Measurements from ENCODE around the gene DNAJC5.
"Not testable (repeated sequence)": the region's sequence is repeated elsewhere in the genome, so short reads cannot be mapped to it uniquely, and the experiment has no call there.

The DNAJC5 gene

GRCh38 chr20:63868264-63868663, 26.7 kb upstream of the DNAJC5 start:
- no peaks in the 10 kb centered on the region for H3F3A ChIP-seq (ENCODE audit: low read depth)
- H3K9me3 ChIP-seq (ENCODE audit: insufficient read depth, low read depth, low read length) = no peaks in the 10 kb centered on the region
- H3K27me3 ChIP-seq (ENCODE audit: insufficient read depth, low read length, poor library complexity, severe bottlenecking) = no peaks in the 10 kb centered on the region
- H3K79me2 ChIP-seq (ENCODE audit: insufficient read depth, low read length) = peaks cover 51% of the 10 kb centered on the region
- H3K36me3 ChIP-seq (ENCODE audit: insufficient read depth, low read length) = peaks cover 19% of the 10 kb centered on the region; the same call in 1 of the 2 replicates
- peaks cover 24% of the 10 kb centered on the region for H3K4me1 ChIP-seq (ENCODE audit: insufficient read depth, low read length, poor library complexity, severe bottlenecking)
- H3K4me2 ChIP-seq (ENCODE audit: low read depth, low read length, poor library complexity, severe bottlenecking) = peak overlapping the region; percentile 35
- TF ChIP-seq EZH2phosphoT487 (IDR thresholded peaks at IDR 0.05; ENCODE audit: borderline replicate concordance) (no peak), CTCF (conservative IDR thresholded peaks at IDR 0.05; ENCODE audit: low read length) (no peak)
- H3K9ac ChIP-seq (ENCODE audit: low read depth, low read length, poor library complexity, severe bottlenecking) = peak overlapping the region; percentile 30
- H3K9me2 ChIP-seq (replicated peaks; ENCODE audit: low read depth, low read length) = no peaks in the 10 kb centered on the region
- H2AFZ ChIP-seq (ENCODE audit: low read length) = no peak overlapping the region
- peaks cover 5% of the 10 kb centered on the region for H4K20me1 ChIP-seq (ENCODE audit: insufficient read depth, low read length, poor library complexity, severe bottlenecking)
- H3K4me3 ChIP-seq (ENCODE audit: low read length, poor library complexity, severe bottlenecking) = no peak overlapping the region

GRCh38 chr20:63873477-63873971, 21.4 kb upstream of the DNAJC5 start:
- TF ChIP-seq EZH2phosphoT487 (IDR thresholded peaks at IDR 0.05; ENCODE audit: borderline replicate concordance) (no peak), CTCF (conservative IDR thresholded peaks at IDR 0.05; ENCODE audit: low read length) (no peak)
- no peaks in the 10 kb centered on the region for H3K9me3 ChIP-seq (ENCODE audit: insufficient read depth, low read depth, low read length)
- peaks cover 16% of the 10 kb centered on the region; the same call in 1 of the 2 replicates for H3K79me2 ChIP-seq (ENCODE audit: insufficient read depth, low read length)
- H3K4me3 ChIP-seq (ENCODE audit: low read length, poor library complexity, severe bottlenecking) = no peak overlapping the region
- peak overlapping the region; percentile 13 for H3K4me2 ChIP-seq (ENCODE audit: low read depth, low read length, poor library complexity, severe bottlenecking)
- no peak overlapping the region for H3K9ac ChIP-seq (ENCODE audit: low read depth, low read length, poor library complexity, severe bottlenecking)
- peaks cover 45% of the 10 kb centered on the region; the same call in 1 of the 2 replicates for H3K36me3 ChIP-seq (ENCODE audit: insufficient read depth, low read length)
- no peaks in the 10 kb centered on the region for H3K9me2 ChIP-seq (replicated peaks; ENCODE audit: low read depth, low read length)
- no peaks in the 10 kb centered on the region for H3K27me3 ChIP-seq (ENCODE audit: insufficient read depth, low read length, poor library complexity, severe bottlenecking)
- H3F3A ChIP-seq (ENCODE audit: low read depth) = no peaks in the 10 kb centered on the region
- no peak overlapping the region for H2AFZ ChIP-seq (ENCODE audit: low read length)
- no peaks in the 10 kb centered on the region for H4K20me1 ChIP-seq (ENCODE audit: insufficient read depth, low read length, poor library complexity, severe bottlenecking)
- H3K4me1 ChIP-seq (ENCODE audit: insufficient read depth, low read length, poor library complexity, severe bottlenecking) = peaks cover 7% of the 10 kb centered on the region

DNA sequence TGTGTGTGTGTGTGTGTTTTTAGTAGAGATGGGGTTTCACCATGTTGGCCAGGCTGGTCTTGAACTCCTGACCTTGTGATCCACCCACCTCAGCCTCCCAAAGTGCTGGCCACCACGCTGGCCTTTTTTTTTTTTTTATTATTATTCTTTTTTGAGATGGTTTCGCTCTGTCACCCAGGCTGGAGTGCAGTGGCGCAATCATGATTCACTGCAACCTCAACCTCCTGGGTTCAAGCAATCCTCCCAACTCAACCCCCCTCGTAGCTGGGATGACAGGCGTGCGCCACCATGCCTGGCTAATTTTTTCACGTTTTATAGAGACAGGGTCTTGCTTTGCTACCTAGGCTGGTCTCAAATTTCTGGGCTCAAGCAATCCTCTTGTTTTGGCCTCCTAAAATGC, 20.7 kb upstream of the DNAJC5 start:
- not testable (repeated sequence) for H2AFZ ChIP-seq (ENCODE audit: low read length); H3K4me1 ChIP-seq (ENCODE audit: insufficient read depth, low read length, poor library complexity, severe bottlenecking); H3K9me3 ChIP-seq (ENCODE audit: insufficient read depth, low read depth, low read length); H3K27me3 ChIP-seq (ENCODE audit: insufficient read depth, low read length, poor library complexity, severe bottlenecking); H3K9me2 ChIP-seq (replicated peaks; ENCODE audit: low read depth, low read length); H3F3A ChIP-seq (ENCODE audit: low read depth); H3K4me3 ChIP-seq (ENCODE audit: low read length, poor library complexity, severe bottlenecking); H3K4me2 ChIP-seq (ENCODE audit: low read depth, low read length, poor library complexity, severe bottlenecking); H4K20me1 ChIP-seq (ENCODE audit: insufficient read depth, low read length, poor library complexity, severe bottlenecking); H3K9ac ChIP-seq (ENCODE audit: low read depth, low read length, poor library complexity, severe bottlenecking)
- H3K36me3 ChIP-seq (ENCODE audit: insufficient read depth, low read length) = peaks cover 41% of the 10 kb centered on the region; the same call in 1 of the 2 replicates
- peaks cover 15% of the 10 kb centered on the region; the same call in 1 of the 2 replicates for H3K79me2 ChIP-seq (ENCODE audit: insufficient read depth, low read length)

DNA sequence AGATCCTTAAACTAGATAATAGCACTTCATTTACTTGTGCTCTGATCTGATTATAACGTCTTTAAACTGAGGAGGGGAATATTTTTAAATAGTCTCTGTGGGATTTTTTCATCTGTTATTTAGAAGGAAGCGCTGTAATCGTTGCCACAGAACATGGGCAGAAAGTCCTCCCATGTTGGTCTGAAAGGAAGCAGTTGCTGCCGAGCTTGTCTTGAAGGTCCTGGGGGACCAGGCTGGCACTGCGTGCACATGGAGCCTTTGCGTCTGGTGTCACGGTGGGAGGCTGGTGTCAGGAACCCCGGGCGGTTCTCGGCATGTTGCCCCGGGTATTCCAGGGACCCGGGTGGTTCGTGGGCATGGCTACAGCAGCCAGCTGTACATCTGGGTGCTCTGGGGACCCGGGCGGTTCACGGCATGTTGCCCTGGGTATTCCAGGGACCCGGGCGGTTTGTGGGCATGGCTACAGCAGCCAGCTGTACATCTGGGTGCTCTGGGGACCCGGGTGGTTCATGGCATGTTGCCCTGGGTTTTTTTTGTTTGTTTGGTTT, 18.4 kb upstream of the DNAJC5 start:
- no peaks in the 10 kb centered on the region for H3K9me2 ChIP-seq (replicated peaks; ENCODE audit: low read depth, low read length)
- peaks cover 31% of the 10 kb centered on the region; the same call in 1 of the 2 replicates for H3K36me3 ChIP-seq (ENCODE audit: insufficient read depth, low read length)
- peaks cover 7% of the 10 kb centered on the region for H3K4me1 ChIP-seq (ENCODE audit: insufficient read depth, low read length, poor library complexity, severe bottlenecking)
- H3K9ac ChIP-seq (ENCODE audit: low read depth, low read length, poor library complexity, severe bottlenecking) = no peak overlapping the region
- H3K4me3 ChIP-seq (ENCODE audit: low read length, poor library complexity, severe bottlenecking) = no peak overlapping the region
- no peak overlapping the region for H3K4me2 ChIP-seq (ENCODE audit: low read depth, low read length, poor library complexity, severe bottlenecking)
- TF ChIP-seq CTCF (conservative IDR thresholded peaks at IDR 0.05; ENCODE audit: low read length) (no peak), EZH2phosphoT487 (IDR thresholded peaks at IDR 0.05; ENCODE audit: borderline replicate concordance) (no peak)
- H3K27me3 ChIP-seq (ENCODE audit: insufficient read depth, low read length, poor library complexity, severe bottlenecking) = no peaks in the 10 kb centered on the region
- H3K9me3 ChIP-seq (ENCODE audit: insufficient read depth, low read depth, low read length) = no peaks in the 10 kb centered on the region
- no peak overlapping the region for H2AFZ ChIP-seq (ENCODE audit: low read length)
- H4K20me1 ChIP-seq (ENCODE audit: insufficient read depth, low read length, poor library complexity, severe bottlenecking) = no peaks in the 10 kb centered on the region
- H3K79me2 ChIP-seq (ENCODE audit: insufficient read depth, low read length) = peaks cover 14% of the 10 kb centered on the region; the same call in 1 of the 2 replicates
- H3F3A ChIP-seq (ENCODE audit: low read depth) = no peaks in the 10 kb centered on the region
